Motor neuron (in vitro differentiated cells): ENCODE results near the gene TENM3. TPM values are rescaled to one million over a fixed set of nuclear protein-coding genes. Genes with fewer than 3 reads are reported as not detected.
A peak's percentile ranks its signal among the peaks of the same experiment; 100 is the strongest.

Experiments
- ATAC-seq, 8 experiments: fragments of 200-7000 bp; cut with Tn5 transposase; replicated peaks in 6 of 8; 2 replicates each; pipeline ENCODE4 v1.8.0; 2021; ENCODE audit warnings: mild to moderate bottlenecking in 8 of 8, moderate library complexity in 8 of 8
- H3K27ac ChIP-seq, 2 donors: fragments of 250-450 bp; sonication (Bioruptor Pico); 2 replicates each; pipeline ENCODE4 v1.9.0; 2021; ENCODE audit warnings: antibody characterized with exemption in 2 of 2, mild to moderate bottlenecking in 2 of 2, moderate library complexity in 1 of 2
- H3K4me1 ChIP-seq, 2 donors: fragments of 250-450 bp; sonication (Bioruptor Pico); replicated peaks in 1 of 2; 2 replicates each; pipeline ENCODE4 v1.6.1; 2021; ENCODE audit warnings: antibody characterized with exemption in 2 of 2, mild to moderate bottlenecking in 2 of 2, moderate library complexity in 1 of 2
- H3K4me3 ChIP-seq, 5 donors: fragments of 250-450 bp; sonication (Bioruptor Pico); 2 replicates each; pipeline ENCODE4 v1.9.0; 2021; ENCODE audit warnings: antibody characterized with exemption in 5 of 5, mild to moderate bottlenecking in 5 of 5, moderate library complexity in 4 of 5
- WGBS, 10 experiments: fragments of 450-650 bp; shearing (Covaris generic); methylation state at CpG; one replicate each; pipeline ENCODE4 v1.0.0; 2022; 5-methylcytosine and 5-hydroxymethylcytosine counted together
- in situ Hi-C, 9 experiments: fragments of 400-800 bp; cut with MboI; loops; one replicate each; pipeline ENCODE4 v1.15.0; 2021; ENCODE audit warnings: low sequenced_read_pairs in 9 of 9, low pct_unique_long_range_greater_than_20kb in 2 of 9; ENCODE audit not compliant: unreplicated experiment in 9 of 9
- total RNA-seq, 8 experiments: library from RNA; unstranded; fragments of 300-600 nt; gene quantifications; 2 replicates each; pipeline versions ENCODE4 v1.2.3 to v1.2.4, GENCODE V29; 2022

TENM3 gene
- total RNA-seq, 8 experiments from 2014 or later = 9.1 to 129 (median 42.0) TPM

DNA sequence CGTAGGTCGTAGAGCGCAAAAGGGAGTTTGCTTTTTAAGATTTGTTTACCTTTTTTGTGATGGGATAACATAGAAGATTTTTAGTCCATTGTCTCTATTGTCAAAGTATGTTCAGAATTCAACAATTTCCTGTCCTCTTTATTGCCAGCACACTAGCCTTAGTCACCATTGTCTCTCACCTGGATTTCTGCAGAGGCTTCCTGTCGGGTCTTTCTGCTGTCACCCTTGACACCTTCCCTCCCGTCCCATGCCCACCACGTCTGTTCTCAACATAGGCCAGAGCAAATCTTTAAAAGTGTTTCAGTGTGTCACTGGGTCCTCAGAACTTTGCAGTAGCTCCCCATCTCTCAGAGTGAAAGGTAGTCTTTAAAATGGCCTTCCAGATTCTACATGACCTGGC is 323.9 kb downstream of the TENM3 start:
- Histone ChIP-seq H3K4me1 (peaks cover 0 to 7% of the 10 kb centered on the region in 2 donors), H3K27ac (no peak overlapping the region), H3K4me3 (no peak overlapping the region)
- no peak for ATAC-seq
- 37 to 100% (median 88%) methylated on average over 2 to 6 of the region's 6 CpGs for WGBS, 10 experiments
- in situ Hi-C loops = no loop called here

DNA sequence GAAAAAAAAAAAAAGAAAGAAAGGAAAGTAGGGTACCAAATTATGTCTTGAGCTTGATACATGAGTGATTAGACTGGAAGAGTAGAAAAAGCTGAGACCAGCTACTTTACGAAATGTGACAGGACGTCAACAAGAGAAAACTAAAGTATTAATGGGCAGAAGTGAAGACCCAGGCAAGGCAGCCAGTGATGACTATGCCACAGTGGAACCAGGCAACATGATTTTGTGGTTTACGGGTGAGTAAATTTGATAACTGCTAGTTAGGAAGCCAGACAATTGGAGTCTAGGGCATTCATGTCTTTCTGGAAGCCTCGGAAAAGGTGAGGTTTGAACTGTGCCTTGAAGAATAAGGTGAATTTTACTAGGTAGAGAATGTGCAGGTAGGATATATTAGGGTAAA is 326.4 kb downstream of the TENM3 start:
- no peak for ATAC-seq
- H3K27ac ChIP-seq = no peak overlapping the region
- WGBS, 10 experiments = 57 to 100% (median 96%) methylated on average over 1 to 4 of the region's 4 CpGs; no CpG with 5 or more reads in 1 of the 10 experiments
- in situ Hi-C loops = no loop called here
- H3K4me1 ChIP-seq = peaks cover 0 to 9% of the 10 kb centered on the region in 2 donors
- H3K4me3 ChIP-seq = no peak overlapping the region

DNA sequence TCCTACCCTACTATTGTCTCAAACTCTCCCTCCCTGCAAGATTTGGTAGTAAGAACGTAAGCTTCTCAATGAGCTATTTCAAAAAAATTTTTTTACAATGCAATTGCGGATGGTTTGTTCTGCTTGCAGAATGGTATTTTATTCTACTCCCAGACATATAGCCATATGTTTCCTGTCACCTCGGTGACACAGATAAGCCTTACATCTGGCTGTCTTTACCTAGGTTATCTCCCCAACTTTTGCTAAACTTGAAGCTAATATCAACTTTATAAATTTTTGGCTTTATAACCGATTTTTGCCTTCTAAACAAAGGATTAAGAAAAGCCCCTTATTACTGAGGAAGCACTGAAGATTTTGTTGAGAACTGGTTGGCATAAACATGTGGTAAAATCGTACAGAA is 331.5 kb downstream of the TENM3 start:
- no peak for ATAC-seq
- WGBS, 10 experiments = 28 to 91% (median 67%) methylated on average over 2 to 5 of the region's 5 CpGs
- H3K4me1 ChIP-seq = peaks cover 25 to 28% of the 10 kb centered on the region in 2 donors
- no peak overlapping the region for H3K4me3 ChIP-seq
- no peak overlapping the region for H3K27ac ChIP-seq
- in situ Hi-C loops = no loop called here

DNA sequence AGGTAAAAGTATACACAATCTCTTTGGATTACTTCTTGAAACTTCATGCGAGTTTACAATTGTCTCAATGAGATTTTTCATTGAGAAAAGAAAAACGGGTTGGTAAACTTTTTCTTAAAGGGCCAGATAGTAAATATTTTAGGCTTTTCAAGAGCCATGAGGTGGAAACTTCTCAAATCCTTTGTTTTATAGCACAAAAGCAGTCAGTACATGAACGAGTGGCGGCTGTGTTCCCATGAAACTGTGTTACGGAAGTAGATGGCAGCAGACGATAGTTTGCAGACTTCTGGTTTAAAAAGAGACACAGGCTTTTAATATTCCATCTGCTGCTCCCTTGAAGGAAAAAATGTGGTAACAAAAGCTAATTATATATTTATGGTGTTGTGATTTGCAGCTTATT is 332.0 kb downstream of the TENM3 start:
- no peak overlapping the region for H3K4me3 ChIP-seq
- in situ Hi-C loops = no loop called here
- H3K4me1 ChIP-seq = peaks cover 25 to 28% of the 10 kb centered on the region in 2 donors
- peak in 1 of 8 experiments; percentile 40 for ATAC-seq
- WGBS, 10 experiments = 10 to 78% (median 33%) methylated on average over 3 to 6 of the region's 6 CpGs
- H3K27ac ChIP-seq = no peak overlapping the region

DNA sequence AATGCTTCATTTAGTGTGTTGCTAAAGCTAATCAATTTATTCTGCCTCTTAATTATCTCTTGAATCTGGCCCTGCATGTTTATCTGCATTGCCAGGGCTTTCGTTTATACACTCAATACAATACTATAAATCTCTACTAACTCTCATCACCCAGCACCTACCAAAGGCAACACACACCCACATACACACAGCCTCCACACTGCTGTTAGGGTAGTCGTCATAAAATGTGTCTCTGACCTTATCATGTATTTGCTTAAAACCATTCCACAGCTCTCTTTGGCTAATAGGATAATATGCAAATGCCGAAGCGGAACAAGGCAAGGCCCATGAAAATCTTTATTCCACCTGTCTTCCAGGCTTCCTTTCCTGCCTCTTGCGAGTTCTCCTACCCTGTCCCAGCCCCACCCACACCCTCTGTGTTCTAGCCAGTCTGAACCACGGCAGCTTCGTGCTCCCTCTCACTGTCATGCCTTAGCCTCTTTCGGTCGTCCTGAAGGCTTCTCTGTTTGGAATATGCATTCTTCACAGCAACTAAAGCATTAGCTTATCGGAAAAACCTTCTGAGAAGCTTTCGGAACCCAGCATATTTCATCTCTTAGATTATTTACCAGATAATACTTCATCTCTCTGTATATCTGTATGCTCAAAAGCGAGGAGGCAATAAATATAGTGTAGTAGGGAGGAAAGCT is 333.5 kb downstream of the TENM3 start:
- H3K27ac ChIP-seq = no peak overlapping the region
- ATAC-seq = peak in 7 of 8 experiments; percentile 82 to 97 (median 88)
- in situ Hi-C loops = no loop called here
- no peak overlapping the region for H3K4me3 ChIP-seq
- 7 to 100% (median 51%) methylated on average over 2 to 9 of the region's 12 CpGs; no CpG with 5 or more reads in 2 of the 10 experiments for WGBS, 10 experiments
- peaks cover 25 to 28% of the 10 kb centered on the region in 2 donors for H3K4me1 ChIP-seq

DNA sequence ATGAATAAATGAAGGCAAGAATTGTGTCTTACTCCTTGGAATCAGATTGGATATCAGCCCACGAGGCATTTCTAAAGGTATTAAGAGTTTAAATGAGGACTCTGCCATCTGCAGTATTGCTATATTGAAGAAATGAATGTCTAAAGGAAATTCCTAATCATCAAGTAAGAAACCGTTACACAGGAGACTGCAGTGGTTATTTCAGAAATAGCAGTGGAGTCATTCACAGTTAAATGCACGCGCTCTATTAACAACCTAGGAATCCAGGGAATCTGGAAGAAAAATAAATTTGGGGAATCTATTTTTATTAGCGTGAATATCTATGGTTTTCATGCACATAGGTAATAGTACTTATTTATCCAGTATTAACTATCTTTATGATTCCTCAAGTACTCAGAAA is 334.2 kb downstream of the TENM3 start:
- no peak overlapping the region for H3K27ac ChIP-seq
- H3K4me3 ChIP-seq = no peak overlapping the region
- no peak for ATAC-seq
- 36 to 94% (median 58%) methylated on average over 2 to 5 of the region's 5 CpGs for WGBS, 10 experiments
- in situ Hi-C loops = no loop called here
- H3K4me1 ChIP-seq = peaks cover 25 to 33% of the 10 kb centered on the region in 2 donors

DNA sequence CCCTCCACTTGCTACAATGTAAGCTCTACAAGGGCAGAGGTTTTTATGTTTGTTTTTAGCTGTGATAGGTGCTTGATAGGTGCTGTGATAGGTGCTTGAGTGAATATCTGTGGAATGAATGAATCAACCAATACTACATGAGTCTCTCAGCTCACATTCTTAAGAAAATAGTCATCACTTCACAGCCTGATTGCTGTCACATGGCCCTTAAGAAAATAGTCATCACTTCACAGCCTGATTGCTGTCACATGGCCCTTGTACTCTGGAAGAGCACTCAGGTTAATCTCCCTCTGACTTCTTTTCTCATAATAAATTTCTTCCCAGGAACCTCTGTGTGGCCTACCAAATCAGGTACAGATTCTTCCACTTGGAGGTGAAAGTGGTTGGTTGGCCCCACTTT is 335.2 kb downstream of the TENM3 start:
- ATAC-seq = peak in 6 of 8 experiments; percentile 57 to 82 (median 68)
- Histone ChIP-seq H3K4me1 (peaks cover 25 to 40% of the 10 kb centered on the region in 2 donors), H3K27ac (no peak overlapping the region), H3K4me3 (no peak overlapping the region)
- in situ Hi-C loops = no loop called here

DNA sequence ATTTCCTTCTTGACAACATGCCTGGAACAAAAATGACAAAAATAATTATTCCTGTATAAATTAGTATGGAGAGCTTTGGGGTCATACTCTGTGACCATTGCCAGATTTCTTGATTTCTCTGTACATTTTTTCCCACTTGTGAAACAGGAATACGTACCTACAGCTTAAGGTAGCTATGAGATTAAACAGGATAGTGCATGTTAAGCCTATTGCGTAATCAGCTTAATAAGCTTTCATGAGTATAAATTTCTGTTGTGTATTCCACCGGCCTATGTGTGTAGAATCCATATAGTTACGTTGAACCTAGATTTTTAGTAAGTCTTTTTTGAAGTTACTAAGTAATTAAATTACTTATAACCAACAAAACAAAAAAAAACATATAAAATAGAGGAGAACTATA is 339.0 kb downstream of the TENM3 start:
- peaks cover 4 to 19% of the 10 kb centered on the region in 2 donors for H3K4me1 ChIP-seq
- no peak overlapping the region for H3K27ac ChIP-seq
- in situ Hi-C loops = no loop called here
- 47 to 100% (median 98%) methylated on average over 1 to 4 of the region's 4 CpGs for WGBS, 10 experiments
- ATAC-seq = no peak
- H3K4me3 ChIP-seq = no peak overlapping the region

DNA sequence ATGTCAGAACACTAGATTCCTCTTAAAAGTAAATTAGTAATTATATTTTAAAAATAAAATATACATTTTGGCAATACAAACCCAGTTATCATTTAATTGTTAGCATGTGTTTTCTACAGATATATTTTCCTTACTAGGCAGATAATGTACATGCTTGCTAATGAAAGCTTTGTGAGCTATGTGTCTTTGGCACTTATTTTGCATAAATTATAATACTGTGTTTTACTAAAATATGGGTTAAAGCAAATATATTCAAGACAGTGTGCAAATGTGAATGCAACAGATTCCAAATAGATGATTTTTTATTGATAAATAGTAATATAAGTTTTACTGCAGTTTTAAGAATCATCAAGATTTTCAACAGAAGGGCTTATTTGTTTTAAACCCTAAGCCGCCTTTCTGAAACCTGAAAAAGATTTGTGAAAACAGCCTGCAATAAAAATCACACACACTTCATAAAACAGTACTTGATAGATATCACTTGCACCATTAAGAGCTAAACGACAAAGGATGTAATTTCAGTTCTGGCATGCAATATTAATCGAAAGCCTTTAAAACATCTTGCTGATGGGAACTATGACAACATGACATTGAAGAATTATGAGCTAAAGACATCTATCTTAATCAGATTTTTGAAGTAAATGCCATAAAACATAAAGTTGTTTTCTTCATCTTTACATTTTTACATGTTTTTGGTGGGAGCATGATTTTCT is 340.7 kb downstream of the TENM3 start:
- ATAC-seq = peak in 3 of 8 experiments; percentile 28 to 72 (median 54)
- WGBS, 10 experiments = 0 to 93% (median 70%) methylated on average over 2 to 3 of the region's 3 CpGs; no CpG with 5 or more reads in 1 of the 10 experiments
- in situ Hi-C loops = no loop called here

DNA sequence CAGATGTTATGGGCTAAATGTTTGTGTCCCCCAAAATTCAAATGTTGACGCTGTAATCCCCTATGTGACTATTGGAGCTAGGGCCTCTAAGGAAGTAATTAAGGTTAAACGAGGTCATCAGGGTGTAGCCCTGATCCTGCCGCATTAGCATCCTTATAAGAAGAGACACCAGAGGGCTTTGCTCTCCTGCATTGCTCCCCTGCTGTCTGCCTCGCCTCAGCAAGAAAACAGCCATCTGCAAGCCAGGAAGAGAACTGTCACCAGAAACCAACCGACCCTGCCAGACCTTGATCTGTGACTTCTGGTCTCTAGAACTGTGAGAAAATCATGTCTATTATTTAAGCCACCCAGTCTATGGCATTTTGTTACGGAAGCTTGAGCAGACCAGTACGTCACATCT is 342.1 kb downstream of the TENM3 start:
- Histone ChIP-seq H3K27ac (no peak overlapping the region), H3K4me1 (peaks cover 0 to 16% of the 10 kb centered on the region in 2 donors), H3K4me3 (no peak overlapping the region)
- in situ Hi-C loops = no loop called here
- peak in 3 of 8 experiments; percentile 47 to 87 (median 51) for ATAC-seq
- 25 to 93% (median 57%) methylated on average over 1 to 7 of the region's 7 CpGs; no CpG with 5 or more reads in 1 of the 10 experiments for WGBS, 10 experiments

More for the DNA sequence above, 340.7 kb downstream of the TENM3 start:
- peaks cover 0 to 16% of the 10 kb centered on the region in 2 donors for H3K4me1 ChIP-seq
- no peak overlapping the region for H3K4me3 ChIP-seq
- H3K27ac ChIP-seq = no peak overlapping the region

DNA sequence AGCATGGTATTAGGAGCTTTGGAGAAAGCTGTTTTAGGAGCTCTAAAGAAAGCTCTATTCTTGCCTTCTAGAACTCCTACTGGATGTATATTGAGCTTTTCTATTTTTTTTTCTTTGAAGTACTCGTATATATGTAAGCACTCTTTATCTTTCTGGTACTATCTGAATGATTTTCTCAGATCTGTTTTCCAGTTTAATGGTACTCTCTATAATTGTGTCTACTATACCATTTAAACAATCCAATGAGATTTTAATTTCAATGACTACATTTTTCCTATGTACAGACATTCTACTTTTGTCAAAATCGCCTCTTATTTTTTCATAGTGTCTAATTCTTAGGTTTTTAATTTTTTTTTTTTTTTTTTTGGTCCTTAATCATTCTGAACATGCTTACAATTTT is 345.9 kb downstream of the TENM3 start:
- 0 to 100% (median 96%) methylated on average over 2 of the region's 2 CpGs for WGBS, 10 experiments
- H3K27ac ChIP-seq = no peak overlapping the region
- ATAC-seq = no peak
- no peak overlapping the region for H3K4me3 ChIP-seq
- H3K4me1 ChIP-seq = no peaks in the 10 kb centered on the region
- in situ Hi-C loops = no loop called here

DNA sequence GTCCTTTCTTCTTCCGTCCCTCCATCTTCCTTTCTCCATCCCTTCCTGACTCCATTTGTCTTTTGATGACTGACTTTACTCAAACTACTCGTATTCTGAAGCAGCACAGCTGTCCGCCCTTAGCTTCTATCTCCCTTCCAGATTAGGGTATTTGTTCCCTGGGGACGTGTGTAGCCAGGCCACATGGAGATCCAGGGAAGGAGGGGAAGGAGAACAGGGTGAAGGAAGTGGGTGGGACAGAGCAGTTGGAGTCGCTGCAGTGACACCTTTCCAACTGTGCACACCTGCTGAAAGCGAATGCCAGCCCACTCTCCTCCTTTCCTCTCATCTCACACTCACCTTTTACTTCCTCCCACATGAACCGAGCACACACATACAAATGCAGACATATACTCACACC is 350.2 kb downstream of the TENM3 start:
- Histone ChIP-seq H3K4me1 (no peaks in the 10 kb centered on the region), H3K27ac (no peak overlapping the region), H3K4me3 (no peak overlapping the region)
- in situ Hi-C loops = no loop called here
- peak in 1 of 8 experiments; percentile 71 for ATAC-seq
- WGBS, 10 experiments = 38 to 86% (median 77%) methylated on average over 1 to 7 of the region's 7 CpGs

DNA sequence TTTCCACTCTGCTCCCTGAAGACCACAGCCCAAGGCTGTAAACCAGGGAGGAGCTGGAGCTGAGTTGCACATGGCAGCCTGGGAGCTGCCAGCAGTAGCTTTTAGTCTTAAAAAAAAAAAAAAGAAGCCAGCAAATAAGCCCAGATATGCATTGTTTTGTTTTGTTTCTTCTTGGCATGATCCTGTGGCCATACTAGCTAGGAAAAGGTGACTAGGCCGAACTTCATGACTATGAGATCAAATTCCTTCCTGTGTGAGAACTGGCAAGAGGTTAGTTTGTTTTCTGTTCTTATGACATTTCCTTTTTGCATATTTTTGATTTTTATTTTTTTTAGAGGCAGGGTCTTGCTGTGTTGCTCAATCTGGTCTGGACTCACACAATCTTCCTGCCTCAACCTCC is 350.7 kb downstream of the TENM3 start:
- in situ Hi-C loops = no loop called here
- Histone ChIP-seq H3K4me3 (no peak overlapping the region), H3K4me1 (no peaks in the 10 kb centered on the region), H3K27ac (no peak overlapping the region)
- peak in 2 of 8 experiments; percentile 35 to 42 for ATAC-seq
- 33 to 100% (median 80%) methylated on average over 1 of the region's 1 CpG; no CpG with 5 or more reads in 3 of the 10 experiments for WGBS, 10 experiments
